GM21619 (cell line): ENCODE data around the gene FNBP1L.
"Not testable (repeated sequence)": the region's sequence is repeated elsewhere in the genome, so short reads cannot be mapped to it uniquely, and the experiment has no call there.

Experiments
- ATAC-seq: cut with Tn5 transposase; IDR thresholded peaks from one replicate; pipeline ENCODE4 v1.9.1; 2021; ENCODE audit not compliant: unreplicated experiment

The FNBP1L gene

DNA sequence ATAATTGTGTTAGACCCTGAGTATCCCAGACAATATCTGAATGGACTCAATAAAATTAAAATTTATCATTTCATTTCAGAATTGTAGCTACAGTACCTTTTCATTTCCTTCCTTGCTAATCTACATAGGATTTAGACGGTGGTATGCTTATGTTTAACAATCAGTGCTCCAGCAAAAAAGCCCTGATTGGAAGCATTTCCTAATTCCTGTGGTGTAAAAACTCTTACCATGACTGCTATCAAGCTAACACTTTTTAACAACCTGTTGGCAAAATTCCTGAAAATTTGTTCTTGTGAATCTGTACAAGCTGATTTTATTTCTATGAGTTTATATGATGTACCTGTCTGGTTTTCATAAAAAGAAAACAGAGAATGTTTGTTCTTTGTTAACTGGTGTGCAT is 5.2 kb upstream of the FNBP1L start:
- ATAC-seq = no peak

- no peak for ATAC-seq
These were observed 4.5 kb upstream of the FNBP1L start for GRCh38 chr1:93443454-93443853.

- ATAC-seq = no peak
These were observed 974 bp upstream of the FNBP1L start for GRCh38 chr1:93446837-93447451.

DNA sequence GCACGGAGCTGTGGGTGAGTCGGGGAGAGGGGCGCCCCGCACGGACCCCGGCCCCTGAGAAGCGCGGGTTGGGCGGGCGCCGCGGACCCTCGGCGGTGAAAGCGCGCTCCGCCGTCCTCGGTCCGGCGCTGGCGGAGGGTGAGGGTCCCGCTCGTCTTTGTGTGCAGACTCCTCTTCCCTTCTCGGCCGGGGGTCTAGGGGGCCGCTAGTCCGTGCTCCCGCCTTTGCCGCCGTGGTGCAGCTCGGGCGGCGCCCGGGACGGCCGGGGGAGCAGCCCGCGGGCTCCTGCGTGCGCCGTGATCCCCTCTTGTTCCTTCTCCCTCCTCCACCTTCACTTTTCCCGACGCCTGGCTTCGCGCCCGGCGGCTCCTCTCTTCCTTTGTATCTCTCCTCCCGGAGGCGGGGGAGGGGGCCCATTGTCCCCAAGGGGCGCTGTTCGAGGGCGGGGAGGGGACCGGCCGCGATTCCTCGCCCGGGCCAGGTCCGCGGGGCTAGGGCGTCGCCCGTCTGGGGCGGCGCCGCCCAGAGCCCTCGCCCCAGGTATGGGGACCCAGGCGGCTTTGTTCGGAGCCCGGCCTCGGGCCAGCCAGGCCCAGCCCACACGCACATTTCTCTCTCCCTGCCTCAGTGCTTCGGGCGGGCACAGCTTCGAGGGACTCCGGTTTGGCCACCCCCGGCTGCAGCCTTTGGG is 519 bp downstream of the FNBP1L start:
- ATAC-seq = no peak

DNA sequence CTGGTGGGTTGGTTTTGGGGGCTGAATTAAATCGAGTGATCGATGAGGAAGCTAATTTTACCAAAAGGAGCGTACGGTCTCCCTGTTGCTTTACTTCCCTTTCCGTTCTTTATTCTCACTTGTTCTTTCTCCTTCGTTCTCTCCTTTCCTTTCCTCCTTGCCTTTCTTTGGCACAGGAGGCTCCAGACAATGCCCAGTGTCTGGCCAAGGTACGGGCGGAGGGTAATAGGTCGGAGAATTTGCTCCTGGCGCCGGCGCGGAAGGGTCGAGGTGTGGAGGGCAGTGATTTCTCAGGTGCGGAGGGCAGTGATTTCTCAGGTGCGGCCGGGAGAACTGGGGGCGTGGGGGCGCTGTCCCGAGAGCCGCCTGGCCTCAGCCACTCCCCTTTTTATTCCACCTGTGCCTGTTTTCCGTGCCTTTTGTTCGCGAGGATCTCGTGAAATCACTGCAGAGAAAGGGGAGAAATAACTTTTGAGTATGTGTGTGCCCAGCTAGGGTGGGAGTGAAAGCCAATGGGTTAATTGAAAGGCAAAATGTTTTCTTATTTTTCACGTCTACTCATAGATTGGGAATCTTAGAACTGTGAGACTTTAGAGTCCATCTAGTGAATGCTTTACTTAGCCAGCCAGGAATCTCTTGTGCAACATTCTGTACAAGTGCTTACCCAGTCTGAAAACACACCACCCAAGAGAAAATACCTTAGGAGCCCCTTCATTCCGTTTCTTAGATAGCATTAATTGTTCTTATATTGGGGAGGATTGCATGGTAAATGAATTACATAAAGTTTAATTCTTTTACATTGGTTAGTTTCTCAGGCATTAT is 1.3 kb downstream of the FNBP1L start:
- no peak for ATAC-seq

DNA sequence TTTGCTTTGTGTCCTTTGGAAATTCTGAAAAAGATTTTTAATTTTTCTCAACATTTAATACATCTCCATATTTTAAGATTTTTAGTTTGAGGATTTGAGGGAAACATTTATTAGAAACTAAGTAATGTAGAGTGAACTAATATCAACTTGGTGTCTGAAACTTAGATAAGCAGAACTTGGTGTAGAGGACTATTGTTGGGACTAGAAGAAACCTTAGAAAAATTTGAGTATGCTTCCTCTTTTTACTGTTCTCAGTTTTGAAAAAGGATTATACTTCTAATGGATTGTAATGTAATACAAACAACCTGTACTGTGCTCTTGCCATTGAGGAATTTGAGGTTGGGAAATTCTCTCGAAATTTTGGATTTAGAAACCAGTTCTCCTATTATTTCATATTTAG is 2.4 kb downstream of the FNBP1L start:
- ATAC-seq = no peak

DNA sequence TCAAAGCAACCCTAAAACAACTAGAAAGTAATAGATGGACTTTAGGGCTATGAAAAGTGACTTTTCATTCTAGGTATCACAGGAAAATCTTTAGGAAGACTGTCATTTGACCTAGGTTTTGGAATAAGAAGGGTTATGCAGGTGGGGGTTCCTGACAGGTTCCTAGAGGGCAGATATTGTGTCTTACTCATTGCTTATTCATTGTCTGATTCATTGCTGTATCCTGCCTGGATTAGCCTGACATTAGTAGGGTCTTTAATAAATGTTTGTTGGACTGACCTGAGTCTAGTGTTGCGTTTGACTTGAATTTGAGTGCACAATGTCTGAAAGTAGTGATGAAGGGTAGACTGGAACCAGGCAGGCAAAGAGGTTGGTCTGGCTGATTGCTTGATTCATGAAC is 6.0 kb downstream of the FNBP1L start:
- no peak for ATAC-seq

DNA sequence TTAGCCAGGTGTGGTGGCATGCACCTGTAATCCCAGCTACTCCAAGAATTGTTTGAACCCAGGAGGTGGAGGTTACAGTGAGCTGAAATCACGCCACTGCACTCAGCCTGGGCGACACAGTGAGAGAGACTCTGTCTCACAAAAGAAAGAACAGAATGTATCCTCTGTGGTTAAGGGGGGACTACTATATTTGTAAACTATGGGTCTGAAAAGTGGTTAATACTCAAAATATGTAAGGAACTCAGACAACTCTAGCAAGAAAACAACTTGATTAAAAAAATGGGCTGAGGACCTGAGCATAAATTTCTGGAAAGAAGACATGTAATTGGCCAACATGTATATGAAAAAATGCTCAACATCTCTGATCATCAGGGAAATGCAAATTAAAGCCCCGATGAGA is 11.2 kb downstream of the FNBP1L start:
- no peak for ATAC-seq

DNA sequence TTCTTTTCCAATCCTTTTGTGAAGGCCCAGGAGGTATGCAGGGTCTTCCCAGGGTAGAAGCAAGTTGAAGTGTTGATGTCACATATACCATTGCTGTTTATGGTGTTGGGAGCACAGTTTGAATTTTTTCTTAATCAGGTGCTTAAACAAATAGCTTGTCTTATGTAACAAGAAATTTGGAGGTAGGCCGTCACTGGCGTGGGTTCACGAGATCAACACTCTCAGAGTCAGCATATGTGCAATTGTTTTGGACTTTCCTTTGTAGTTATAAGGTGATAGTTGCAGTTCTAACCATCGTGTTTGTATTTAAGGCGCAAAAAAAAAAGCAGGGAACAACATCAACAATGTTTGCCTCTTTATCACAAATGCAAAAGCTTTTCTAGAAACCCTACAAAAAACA is 13.3 kb downstream of the FNBP1L start:
- no peak for ATAC-seq

DNA sequence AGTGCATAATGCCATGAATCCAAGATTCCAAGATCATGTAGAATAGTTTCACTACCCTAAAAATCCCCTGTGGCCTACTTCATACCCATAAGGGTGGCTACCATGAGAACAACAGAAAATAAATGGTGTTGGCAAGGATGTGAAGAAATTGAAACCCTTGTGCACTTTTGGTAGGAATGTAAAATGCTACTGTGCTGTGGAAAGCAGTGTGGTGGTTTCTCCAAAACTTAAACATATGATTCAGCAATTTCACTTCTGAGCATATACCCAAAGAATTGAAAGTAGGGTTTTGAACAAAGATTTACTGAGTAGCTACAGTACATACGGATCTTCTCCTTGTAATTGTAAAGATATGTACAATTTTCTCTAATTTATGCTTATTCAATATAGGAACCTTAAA is 16.0 kb downstream of the FNBP1L start:
- no peak for ATAC-seq

- not testable (repeated sequence) for ATAC-seq
These were observed 17.6 kb downstream of the FNBP1L start for GRCh38 chr1:93465371-93466082.

DNA sequence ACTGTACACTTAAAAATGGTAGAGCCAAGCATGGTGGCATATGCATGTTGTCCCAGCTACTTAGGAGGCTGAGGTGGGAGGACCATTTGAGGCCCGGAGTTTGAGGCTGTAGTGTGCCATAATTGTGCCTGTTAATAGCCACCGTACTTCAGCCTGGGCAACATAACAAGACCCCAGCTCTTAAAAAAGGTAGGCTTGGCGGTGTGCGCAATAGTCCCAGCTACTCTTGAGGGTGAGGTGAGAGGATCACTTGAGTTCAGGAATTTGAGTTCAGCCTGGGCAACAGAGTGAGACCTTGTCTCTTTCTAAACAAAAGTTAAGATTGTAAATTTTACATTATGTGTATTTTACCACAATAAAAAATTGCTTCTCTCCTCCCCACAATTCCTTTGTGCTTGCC is 19.7 kb downstream of the FNBP1L start:
- ATAC-seq = no peak

GRCh38 chr1:93468662-93469061 is 20.7 kb downstream of the FNBP1L start:
- ATAC-seq = no peak

DNA sequence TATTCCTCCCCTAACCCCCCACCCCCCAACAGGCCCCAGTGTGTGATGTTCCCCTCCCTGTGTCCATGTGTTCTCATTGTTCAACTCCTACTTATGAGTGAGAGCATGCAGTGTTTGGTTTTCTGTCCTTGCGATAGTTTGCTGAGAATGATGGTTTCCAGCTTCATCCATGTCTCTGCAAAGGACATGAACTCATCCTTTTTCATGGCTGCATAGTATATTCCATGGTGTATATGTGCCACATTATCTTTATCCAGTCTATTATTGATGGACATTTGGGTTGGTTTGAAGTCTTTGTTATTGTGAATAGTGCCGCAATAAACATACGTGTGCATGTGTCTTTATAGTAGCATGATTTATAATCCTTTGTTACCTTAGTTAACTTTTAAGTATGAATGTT is 21.3 kb downstream of the FNBP1L start:
- ATAC-seq = not testable (repeated sequence)

GRCh38 chr1:93471284-93471683 is 23.4 kb downstream of the FNBP1L start:
- no peak for ATAC-seq

DNA sequence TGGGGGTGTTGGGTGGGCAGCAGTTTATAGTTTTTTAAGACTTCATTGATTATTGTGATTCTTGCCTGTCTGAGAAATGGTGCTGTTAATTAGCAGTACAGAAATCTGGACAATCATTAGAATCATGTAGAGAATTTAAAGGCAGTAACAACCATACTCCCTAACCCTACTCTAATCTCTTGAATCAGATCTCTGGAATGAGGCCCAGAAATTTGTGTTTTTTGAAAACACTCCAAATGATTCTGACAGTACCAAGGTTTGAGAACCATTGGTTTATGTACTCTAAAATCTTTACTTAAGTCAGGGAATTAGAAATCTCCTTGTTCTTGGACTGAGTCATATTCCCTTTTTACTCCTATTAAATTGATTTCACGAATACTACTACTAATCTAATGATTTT is 24.0 kb downstream of the FNBP1L start:
- no peak for ATAC-seq

GRCh38 chr1:93474321-93474720 is 26.4 kb downstream of the FNBP1L start:
- ATAC-seq = no peak

DNA sequence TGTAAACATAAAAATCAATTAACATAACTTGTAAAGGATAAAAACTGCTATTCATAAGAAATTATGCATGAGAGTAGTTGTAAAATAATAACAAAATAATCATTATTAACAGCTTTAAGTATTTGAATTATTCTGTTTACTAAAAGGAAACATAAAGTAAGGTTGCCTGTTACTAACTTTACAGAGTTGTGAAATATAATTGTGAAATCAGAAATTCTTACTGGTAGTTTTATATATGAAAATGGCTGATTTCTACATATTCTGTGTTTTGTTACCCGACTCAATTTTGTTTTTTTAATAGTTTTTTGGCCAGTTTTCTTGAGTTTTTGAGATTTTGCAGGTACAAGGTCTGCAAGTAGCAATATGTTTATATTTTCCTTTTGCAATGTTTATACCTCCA is 27.8 kb downstream of the FNBP1L start:
- no peak for ATAC-seq

- ATAC-seq = not testable (repeated sequence)
These were observed 31.3 kb downstream of the FNBP1L start for GRCh38 chr1:93479133-93479745.

DNA sequence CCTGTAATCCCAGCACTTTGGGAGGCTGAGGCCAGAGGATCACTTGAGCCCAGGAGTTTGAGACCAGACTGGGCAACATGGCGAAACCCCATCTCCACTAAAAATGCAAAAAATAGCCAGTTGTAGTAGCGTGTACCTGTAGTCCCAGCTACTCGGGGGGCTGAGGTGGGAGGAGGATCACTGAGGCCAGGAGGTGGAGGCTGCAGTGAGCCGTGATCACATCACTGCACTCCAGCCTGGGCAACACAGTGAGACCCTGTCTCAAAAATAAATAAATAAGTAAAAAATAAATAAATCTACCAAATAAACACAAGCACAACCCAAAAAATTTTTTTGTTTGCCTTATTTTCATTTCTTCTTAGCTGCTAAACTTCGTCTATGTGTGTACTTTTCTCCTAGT is 34.0 kb downstream of the FNBP1L start:
- not testable (repeated sequence) for ATAC-seq

DNA sequence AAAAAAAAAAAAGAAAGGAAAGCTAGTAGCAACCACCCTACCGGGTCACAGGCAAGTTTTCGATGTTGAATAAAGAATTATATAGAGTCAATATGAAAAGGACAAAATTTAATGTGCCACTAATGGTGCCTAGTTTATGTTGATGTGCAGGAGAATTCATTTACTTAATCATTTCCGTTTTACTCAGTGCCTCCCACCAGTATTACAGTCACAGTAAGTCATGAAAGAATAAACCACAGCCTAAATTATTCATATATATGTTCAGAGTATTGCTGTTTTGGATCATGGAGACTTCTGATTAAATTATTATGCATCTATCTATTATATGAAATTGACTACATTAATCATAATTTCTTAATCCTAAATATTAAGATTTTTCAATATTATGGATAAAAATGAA is 35.3 kb downstream of the FNBP1L start:
- no peak for ATAC-seq
